WTC11 (cell line): Measurements from ENCODE around the gene SPATS2. TPM values are rescaled to one million over a fixed set of nuclear protein-coding genes. Genes with fewer than 3 reads are reported as not detected.

ENCODE experiments used
- ATAC-seq: fragments of 200-7000 bp; cut with Tn5 transposase; 2 replicates; pipeline ENCODE4 v1.10.0; 2021; ENCODE audit warnings: mild to moderate bottlenecking, moderate library complexity
- CTCF ChIA-PET: fragments of 300-600 bp; sonication (Branson Sonifier 250); formaldehyde crosslinking; loops from one replicate; lab custom pipeline; 2021; ENCODE audit warnings: antibody characterized with exemption; lab: Charles Lee
- POLR2A ChIA-PET: fragments of 350-600 bp; sonication (Branson Sonifier 250); formaldehyde crosslinking; loops from one replicate; lab custom pipeline; 2021; ENCODE audit warnings: antibody characterized with exemption; lab: Charles Lee
- DNase-seq: peaks from one replicate; pipeline ENCODE4 v3.0.0; 2021; ENCODE audit warnings: low spot score
- H3K27ac Mint-ChIP-seq: 2 replicates; pipeline ENCODE4 v1.8.0; 2021; ENCODE audit warnings: mixed read lengths
- H3K27me3 Mint-ChIP-seq: 2 replicates; pipeline ENCODE4 v1.8.0; 2021; ENCODE audit warnings: low read depth, mild to moderate bottlenecking, moderate library complexity, mixed read lengths
- H3K36me3 Mint-ChIP-seq: 2 replicates; pipeline ENCODE4 v1.8.0; 2021; ENCODE audit warnings: mixed read lengths
- H3K4me1 Mint-ChIP-seq: 2 replicates; pipeline ENCODE4 v1.8.0; 2022; ENCODE audit warnings: mixed read lengths
- H3K4me3 Mint-ChIP-seq: 2 replicates; pipeline ENCODE4 v1.8.0; 2021; ENCODE audit warnings: mild to moderate bottlenecking, moderate library complexity, mixed read lengths
- H3K9me3 Mint-ChIP-seq: 2 replicates; pipeline ENCODE4 v1.8.0; 2021; ENCODE audit warnings: mixed read lengths
- ARID4B ChIP-seq: sonication (generic); formaldehyde crosslinking; IDR thresholded peaks from 2 replicates; pipeline ENCODE4 v1.8.0; 2023; ENCODE audit warnings: missing genetic modification reagents, mild to moderate bottlenecking, borderline replicate concordance
- ELF4 ChIP-seq: sonication (generic); formaldehyde crosslinking; IDR thresholded peaks from 2 replicates; pipeline ENCODE4 v1.8.1; 2022; ENCODE audit warnings: low read depth, mild to moderate bottlenecking, moderate library complexity, missing genetic modification reagents
- IRF1 ChIP-seq: sonication (generic); formaldehyde crosslinking; IDR thresholded peaks from 2 replicates; pipeline ENCODE4 v1.8.0; 2023; ENCODE audit warnings: missing genetic modification reagents
- NFATC4 ChIP-seq: fragments of 250-450 bp; sonication (Bioruptor Pico); IDR thresholded peaks from 2 replicates; pipeline ENCODE4 v1.9.0; 2021; ENCODE audit warnings: mild to moderate bottlenecking
- NR1H2 ChIP-seq: sonication (generic); formaldehyde crosslinking; IDR thresholded peaks from 2 replicates; pipeline ENCODE4 v1.9.0; 2021; ENCODE audit warnings: mild to moderate bottlenecking, moderate library complexity, missing genetic modification reagents
- RORB ChIP-seq: fragments of 250-450 bp; sonication (Bioruptor Pico); IDR thresholded peaks from 2 replicates; pipeline ENCODE4 v1.9.0; 2021; ENCODE audit warnings: mild to moderate bottlenecking
- TEAD1 ChIP-seq: sonication (generic); formaldehyde crosslinking; IDR thresholded peaks from 2 replicates; pipeline ENCODE4 v1.8.0; 2022; ENCODE audit warnings: mild to moderate bottlenecking, missing genetic modification reagents
- TEAD4 ChIP-seq: sonication (generic); formaldehyde crosslinking; IDR thresholded peaks from 2 replicates; pipeline ENCODE4 v1.8.0; 2022; ENCODE audit warnings: mild to moderate bottlenecking, missing genetic modification reagents
- TP53 ChIP-seq: sonication (generic); formaldehyde crosslinking; IDR thresholded peaks from 2 replicates; pipeline ENCODE4 v1.8.1; 2023; ENCODE audit warnings: mild to moderate bottlenecking, missing genetic modification reagents
- ZBTB43 ChIP-seq: sonication (generic); formaldehyde crosslinking; IDR thresholded peaks from 2 replicates; pipeline ENCODE4 v1.8.1; 2023; ENCODE audit warnings: mild to moderate bottlenecking, missing genetic modification reagents
- ZNF121 ChIP-seq: sonication (generic); formaldehyde crosslinking; IDR thresholded peaks from 2 replicates; pipeline ENCODE4 v1.8.0; 2023; ENCODE audit warnings: missing genetic modification reagents
- ZNF232 ChIP-seq: sonication (generic); formaldehyde crosslinking; IDR thresholded peaks from 2 replicates; pipeline ENCODE4 v1.8.0; 2022; ENCODE audit warnings: mild to moderate bottlenecking, missing genetic modification reagents
- ZNF281 ChIP-seq: sonication (generic); formaldehyde crosslinking; IDR thresholded peaks from 2 replicates; pipeline ENCODE4 v1.8.0; 2023; ENCODE audit warnings: mild to moderate bottlenecking, missing genetic modification reagents
- ZNF416 ChIP-seq: fragments of 250-450 bp; sonication (Bioruptor Pico); IDR thresholded peaks from 2 replicates; pipeline ENCODE4 v1.9.0; 2021; ENCODE audit warnings: mild to moderate bottlenecking, inconsistent platforms
- ZNF423 ChIP-seq: fragments of 250-450 bp; sonication (Bioruptor Pico); IDR thresholded peaks from 2 replicates; pipeline ENCODE4 v2.1.2; 2022; ENCODE audit warnings: mild to moderate bottlenecking, moderate library complexity
- total RNA-seq: library from RNA; stranded (reverse); gene quantifications from 3 replicates; pipeline ENCODE4 v1.2.3, GENCODE V29; 2021
- TF ChIP-seq, protein P1 (sequence below): sonication (generic); formaldehyde crosslinking; IDR thresholded peaks from 2 replicates; pipeline ENCODE4 v1.8.1; 2022; ENCODE audit warnings: missing genetic modification reagents, borderline replicate concordance
- TF ChIP-seq, protein P2 (sequence below): sonication (generic); formaldehyde crosslinking; IDR thresholded peaks from 2 replicates; pipeline ENCODE4 v1.8.1; 2023; ENCODE audit warnings: mild to moderate bottlenecking, missing genetic modification reagents

SPATS2 gene
- total RNA-seq, 1 experiment from 2014 or later: 25.9 TPM

GRCh38 chr12:49493900-49494299, 126.6 kb downstream of the SPATS2 start:
- no peak for ATAC-seq
- H3K4me3 Mint-ChIP-seq: no peak overlapping the region

GRCh38 chr12:49496417-49497360, 129.4 kb downstream of the SPATS2 start:
- peak overlapping the region; percentile 48; the same call in 1 of the 2 replicates for H3K27ac Mint-ChIP-seq
- peaks cover 3% of the 10 kb centered on the region; the same call in 1 of the 2 replicates for H3K9me3 Mint-ChIP-seq
- TF ChIP-seq TEAD1 (CRISPR knock-in tag) (no peak), NR1H2 (no peak), IRF1 (CRISPR knock-in tag) (no peak), ZNF121 (no peak), ARID4B (CRISPR knock-in tag) (no peak), ZNF416 (CRISPR knock-in tag) (no peak), NFATC4 (CRISPR knock-in tag) (no peak)
- TF ChIP-seq, protein P1, sequence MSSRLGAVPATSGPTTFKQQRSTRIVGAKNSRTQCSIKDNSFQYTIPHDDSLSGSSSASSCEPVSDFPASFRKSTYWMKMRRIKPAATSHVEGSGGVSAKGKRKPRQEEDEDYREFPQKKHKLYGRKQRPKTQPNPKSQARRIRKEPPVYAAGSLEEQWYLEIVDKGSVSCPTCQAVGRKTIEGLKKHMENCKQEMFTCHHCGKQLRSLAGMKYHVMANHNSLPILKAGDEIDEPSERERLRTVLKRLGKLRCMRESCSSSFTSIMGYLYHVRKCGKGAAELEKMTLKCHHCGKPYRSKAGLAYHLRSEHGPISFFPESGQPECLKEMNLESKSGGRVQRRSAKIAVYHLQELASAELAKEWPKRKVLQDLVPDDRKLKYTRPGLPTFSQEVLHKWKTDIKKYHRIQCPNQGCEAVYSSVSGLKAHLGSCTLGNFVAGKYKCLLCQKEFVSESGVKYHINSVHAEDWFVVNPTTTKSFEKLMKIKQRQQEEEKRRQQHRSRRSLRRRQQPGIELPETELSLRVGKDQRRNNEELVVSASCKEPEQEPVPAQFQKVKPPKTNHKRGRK (CRISPR knock-in tag): no peak
- TF ChIP-seq, protein P2, sequence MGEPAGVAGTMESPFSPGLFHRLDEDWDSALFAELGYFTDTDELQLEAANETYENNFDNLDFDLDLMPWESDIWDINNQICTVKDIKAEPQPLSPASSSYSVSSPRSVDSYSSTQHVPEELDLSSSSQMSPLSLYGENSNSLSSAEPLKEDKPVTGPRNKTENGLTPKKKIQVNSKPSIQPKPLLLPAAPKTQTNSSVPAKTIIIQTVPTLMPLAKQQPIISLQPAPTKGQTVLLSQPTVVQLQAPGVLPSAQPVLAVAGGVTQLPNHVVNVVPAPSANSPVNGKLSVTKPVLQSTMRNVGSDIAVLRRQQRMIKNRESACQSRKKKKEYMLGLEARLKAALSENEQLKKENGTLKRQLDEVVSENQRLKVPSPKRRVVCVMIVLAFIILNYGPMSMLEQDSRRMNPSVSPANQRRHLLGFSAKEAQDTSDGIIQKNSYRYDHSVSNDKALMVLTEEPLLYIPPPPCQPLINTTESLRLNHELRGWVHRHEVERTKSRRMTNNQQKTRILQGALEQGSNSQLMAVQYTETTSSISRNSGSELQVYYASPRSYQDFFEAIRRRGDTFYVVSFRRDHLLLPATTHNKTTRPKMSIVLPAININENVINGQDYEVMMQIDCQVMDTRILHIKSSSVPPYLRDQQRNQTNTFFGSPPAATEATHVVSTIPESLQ (CRISPR knock-in tag): no peak
- TF ChIP-seq, all 79 proteins: peak for 0
- Mint-ChIP-seq H3K4me1 (no peaks in the 10 kb centered on the region), H3K27me3 (no peaks in the 10 kb centered on the region), H3K4me3 (no peak overlapping the region), H3K36me3 (peaks cover 27% of the 10 kb centered on the region)
- ATAC-seq (no peak), DNase-seq (no peak)
- POLR2A ChIA-PET: interaction anchor here (0.6 to 0.7 kb wide), 2 partner anchors 48 to 321 kb away, joined by 4 read pairs; no protein-coding TSS in a partner anchor
- CTCF ChIA-PET: interaction anchor here (1.2 to 1.6 kb wide), 2 partner anchors 15 to 150 kb away, joined by 4 to 12 read pairs; partner anchors contain the start of gene DNAJC22

More at GRCh38 chr12:49493900-49494299, 126.6 kb downstream of the SPATS2 start:
- Mint-ChIP-seq H3K4me1 (peaks cover 21% of the 10 kb centered on the region), H3K9me3 (no peaks in the 10 kb centered on the region), H3K36me3 (peaks cover 11% of the 10 kb centered on the region), H3K27ac (no peak overlapping the region), H3K27me3 (no peaks in the 10 kb centered on the region)
- ChIA-PET POLR2A (no interaction called here), CTCF (interaction anchor here (0.7 to 1.9 kb wide), 2 partner anchors 146 to 474 kb away, joined by 4 read pairs; no protein-coding TSS in a partner anchor)
- DNase-seq: no peak
- no peak for TF ChIP-seq TP53 (CRISPR knock-in tag)
- no peak for TF ChIP-seq ZNF423 (CRISPR knock-in tag)
- no peak for TF ChIP-seq ZNF121
- TF ChIP-seq RORB: no peak
- no peak for TF ChIP-seq ZBTB43
- no peak for TF ChIP-seq ZNF281 (CRISPR knock-in tag)
- TF ChIP-seq ELF4: no peak
- no peak for TF ChIP-seq ZNF232
- no peak for TF ChIP-seq TEAD4
